Stimulated activated CD4-positive, alpha-beta T cell treated with anti-CD3 and anti-CD28 coated beads, Interleukin-15, amount 100 ng/mL, for 48 hours (primary cell): Measurements from ENCODE around the gene HS1BP3.

Source experiments
- DNase-seq, 2 donors: peaks; one replicate each; pipeline ENCODE4 v3.0.0-alpha.2; 2020; ENCODE audit warnings: low read depth in 2 of 2

The HS1BP3 gene

GRCh38 chr2:20663196-20664070, 12.5 kb upstream of the HS1BP3 start:
- DNase-seq = no peak

GRCh38 chr2:20662308-20662937, 11.5 kb upstream of the HS1BP3 start:
- DNase-seq = no peak

DNA sequence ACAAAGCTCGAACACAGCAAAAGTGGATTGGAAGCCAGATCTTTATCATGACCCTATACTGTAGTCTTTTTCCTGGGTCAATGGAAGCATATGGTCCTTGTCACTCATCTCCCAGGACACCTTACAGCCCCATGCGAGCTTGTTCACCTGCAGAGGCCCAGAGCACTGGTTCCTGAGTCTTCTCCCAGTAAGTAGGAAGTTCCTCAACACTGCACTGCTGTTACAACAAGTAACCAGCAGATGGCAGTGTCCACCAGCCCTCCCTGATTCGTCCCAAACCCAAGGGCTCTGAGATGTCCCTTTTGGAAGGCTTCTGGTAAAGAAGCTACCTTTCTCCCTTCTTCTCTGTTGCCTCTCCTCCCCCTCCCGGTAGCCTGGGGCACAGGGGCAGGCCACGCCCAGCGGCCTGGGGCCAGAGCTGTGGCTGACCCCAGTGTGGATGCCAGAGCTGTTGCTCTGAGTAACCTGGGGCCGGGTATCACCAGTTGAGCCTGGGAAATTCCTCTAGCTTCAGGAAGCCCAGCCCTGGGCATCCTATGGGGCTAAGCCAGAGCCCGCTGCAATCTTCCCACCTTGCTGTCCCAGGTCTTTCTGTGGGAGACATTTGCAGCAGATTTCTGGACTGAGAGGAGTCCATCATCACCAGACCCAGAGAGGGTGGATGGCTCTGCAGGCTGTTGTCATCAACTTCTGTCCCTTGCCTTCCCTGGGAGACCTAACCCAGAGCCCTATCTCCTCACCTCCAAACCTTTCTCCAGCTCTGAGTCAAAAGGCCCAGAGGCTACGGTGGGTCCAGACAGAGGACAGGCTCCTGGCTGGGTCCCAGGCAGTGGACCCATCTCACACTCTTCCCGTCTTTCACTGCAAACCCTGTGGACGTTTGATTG, 10.8 kb upstream of the HS1BP3 start:
- peak in 1 of 2 donors; percentile 55 for DNase-seq

DNA sequence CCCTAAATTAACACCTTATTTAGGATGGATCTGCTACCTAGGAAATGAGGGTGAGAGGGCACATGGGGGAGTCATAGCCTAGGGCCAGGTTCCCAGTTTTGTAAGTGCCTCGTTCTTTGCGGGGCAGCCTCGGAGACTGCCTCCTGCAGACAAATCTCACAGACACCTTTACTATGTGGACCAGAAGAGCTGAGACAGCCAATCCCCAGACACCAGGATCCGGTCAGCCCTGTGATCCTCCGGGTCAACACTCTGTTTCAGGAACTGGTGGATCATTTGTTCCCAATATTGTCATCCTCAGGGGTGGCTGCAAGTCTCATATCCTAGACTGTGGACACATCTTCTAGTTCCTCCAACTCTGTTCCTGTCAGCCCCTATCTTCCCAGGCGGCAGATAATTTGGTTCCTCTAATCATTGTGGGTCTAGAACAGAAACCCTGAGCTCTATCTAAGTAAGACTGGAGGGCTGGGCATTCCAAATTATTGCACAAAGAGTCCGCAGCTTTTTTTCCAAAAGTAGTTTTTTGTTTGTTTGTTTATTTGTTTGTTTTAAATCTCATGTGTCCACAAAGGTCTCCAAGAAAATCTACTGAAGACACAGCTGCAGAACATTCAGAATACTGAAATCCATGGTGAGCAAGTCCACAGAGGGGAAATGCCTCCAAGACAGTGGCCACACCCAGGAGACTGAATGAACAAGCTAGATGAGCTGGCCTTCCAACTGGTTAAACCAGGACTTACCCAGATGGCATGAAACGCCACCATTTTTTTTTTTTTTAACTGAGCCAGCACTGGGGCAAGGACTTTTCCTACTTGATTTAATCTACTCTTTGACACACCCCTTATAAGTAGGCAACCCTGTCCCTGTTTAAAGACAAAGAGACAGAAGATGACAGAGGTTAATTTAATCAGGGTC, 9.9 kb upstream of the HS1BP3 start:
- no peak for DNase-seq

GRCh38 chr2:20657522-20658235, 6.8 kb upstream of the HS1BP3 start:
- no peak for DNase-seq

- DNase-seq = no peak
These were observed 5.7 kb upstream of the HS1BP3 start for GRCh38 chr2:20656561-20656960.

- no peak for DNase-seq
These were observed 3.6 kb upstream of the HS1BP3 start for GRCh38 chr2:20654535-20654813.

DNA sequence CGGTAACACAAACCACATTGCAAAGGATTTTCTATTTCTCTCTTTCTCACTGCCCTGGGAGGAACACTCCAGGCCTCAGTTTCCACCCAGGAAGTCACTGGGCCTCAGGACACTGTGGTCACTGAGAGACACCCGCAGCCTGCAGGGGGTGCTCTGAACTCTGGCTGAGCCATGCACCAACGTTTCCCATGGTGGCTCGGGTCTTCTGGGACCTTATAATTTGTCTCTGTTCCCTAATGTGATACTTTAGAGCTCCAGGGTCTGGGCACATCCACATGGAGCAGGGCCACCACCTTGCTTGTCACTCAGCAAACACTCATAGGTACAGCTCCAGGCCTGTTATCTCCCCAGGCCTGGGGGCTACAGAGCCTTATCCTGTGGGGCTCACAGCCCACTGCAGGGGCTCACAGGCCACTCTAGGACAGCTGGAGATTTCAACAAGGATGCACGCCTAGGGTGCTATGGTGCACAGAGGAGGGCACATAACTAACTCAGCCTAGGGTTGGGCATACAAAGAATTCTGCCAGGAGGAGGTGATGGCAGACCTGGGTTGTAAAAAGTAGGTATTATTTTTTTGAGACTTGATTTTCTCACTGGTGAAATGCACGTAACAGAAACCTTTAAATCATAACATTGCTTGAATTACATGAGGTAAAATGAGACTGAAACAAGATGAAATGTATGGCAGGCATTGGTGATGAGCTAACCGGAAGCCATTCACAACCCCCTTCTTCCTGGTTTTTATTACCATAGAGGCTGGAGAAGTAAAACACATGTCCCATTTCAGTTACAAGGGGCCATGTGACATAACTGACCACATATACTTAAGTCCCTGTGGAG, 3.0 kb upstream of the HS1BP3 start:
- no peak for DNase-seq

- DNase-seq = no peak
These were observed 2.0 kb upstream of the HS1BP3 start for GRCh38 chr2:20652673-20653575.

DNA sequence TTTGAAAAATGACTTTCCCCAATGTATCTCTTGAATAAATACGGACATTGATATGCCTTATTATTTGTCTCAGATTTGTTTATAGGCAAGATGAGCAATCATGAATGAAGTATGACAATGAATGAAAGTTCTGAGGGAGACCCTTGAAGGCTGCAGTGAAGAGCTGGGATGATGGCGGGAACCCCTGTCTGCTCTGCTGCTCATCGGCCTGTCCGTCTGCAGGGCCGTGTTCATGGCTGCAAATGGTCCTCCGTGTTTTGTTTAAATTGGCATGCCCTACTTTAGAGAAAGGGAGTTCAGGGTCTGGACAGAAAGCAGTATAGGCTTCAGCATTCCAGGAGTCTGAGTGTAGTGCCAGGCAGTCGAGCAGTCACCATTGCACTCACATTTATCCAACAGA, 1.2 kb upstream of the HS1BP3 start:
- no peak for DNase-seq

- DNase-seq = no peak
These were observed 817 bp upstream of the HS1BP3 start for GRCh38 chr2:20651731-20652099.

DNA sequence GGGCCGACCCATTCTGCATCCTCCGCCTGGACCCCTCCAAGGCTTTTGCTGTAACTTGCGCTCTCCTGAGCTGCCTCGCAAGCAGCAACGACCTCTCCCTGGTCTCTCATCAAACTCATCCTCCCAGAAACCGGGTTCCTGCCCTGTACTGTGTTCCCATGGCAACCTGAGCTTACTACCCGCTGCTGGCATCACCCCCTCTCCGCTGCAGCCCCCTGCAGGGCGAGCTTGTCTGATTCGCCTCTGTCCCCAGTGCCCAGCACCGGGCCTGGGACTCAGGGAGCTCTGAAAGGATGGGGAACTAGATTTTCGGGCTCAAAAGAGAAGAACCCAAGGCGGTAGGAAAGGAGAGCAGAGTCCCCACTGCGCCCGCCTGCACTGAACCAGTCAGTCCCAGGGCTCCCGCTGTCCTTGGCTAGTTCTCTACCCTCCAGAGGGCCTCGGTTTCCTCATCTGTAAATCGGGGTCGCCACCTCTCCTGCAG, 463 bp downstream of the HS1BP3 start:
- DNase-seq = no peak

GRCh38 chr2:20649976-20650375, 922 bp downstream of the HS1BP3 start:
- no peak for DNase-seq

DNA sequence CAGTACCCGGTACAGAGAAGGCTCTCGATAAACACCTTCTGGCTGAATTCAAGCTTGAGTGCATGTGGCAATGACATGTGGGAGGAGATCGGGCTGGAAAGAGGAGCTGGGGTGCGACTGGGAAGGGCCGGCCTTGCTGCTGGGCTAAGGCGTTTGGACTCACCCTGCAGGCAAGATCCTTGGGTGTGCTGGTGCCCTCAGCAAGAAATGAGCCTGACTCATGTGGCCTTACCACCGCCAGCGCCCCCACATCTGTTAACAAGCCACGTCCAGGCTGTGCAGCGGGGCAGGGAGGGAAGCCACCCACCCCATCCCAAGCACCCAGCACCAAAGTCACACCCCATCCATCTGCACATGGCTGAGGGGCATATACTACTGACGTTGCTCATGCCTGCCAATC, 1.3 kb downstream of the HS1BP3 start:
- DNase-seq = no peak

DNA sequence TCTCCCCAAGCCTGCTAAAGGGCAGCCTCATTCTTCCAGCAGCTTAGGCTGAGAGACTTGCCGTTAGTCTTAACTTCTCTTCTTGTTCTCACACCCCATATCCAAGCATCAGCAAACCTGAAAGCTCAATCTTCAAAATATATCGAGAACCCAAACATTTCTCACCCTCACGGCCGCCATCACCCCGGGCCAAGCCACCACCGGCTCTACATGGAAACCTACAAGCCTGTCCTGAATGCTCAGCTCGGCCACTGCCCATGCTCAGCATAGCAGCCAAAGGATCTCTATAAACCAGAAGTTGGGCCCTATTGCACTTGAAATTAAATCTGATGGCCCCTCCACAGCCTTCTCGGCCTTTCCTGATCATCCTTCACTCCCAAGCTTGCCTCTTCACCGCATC, 2.1 kb downstream of the HS1BP3 start:
- no peak for DNase-seq

DNA sequence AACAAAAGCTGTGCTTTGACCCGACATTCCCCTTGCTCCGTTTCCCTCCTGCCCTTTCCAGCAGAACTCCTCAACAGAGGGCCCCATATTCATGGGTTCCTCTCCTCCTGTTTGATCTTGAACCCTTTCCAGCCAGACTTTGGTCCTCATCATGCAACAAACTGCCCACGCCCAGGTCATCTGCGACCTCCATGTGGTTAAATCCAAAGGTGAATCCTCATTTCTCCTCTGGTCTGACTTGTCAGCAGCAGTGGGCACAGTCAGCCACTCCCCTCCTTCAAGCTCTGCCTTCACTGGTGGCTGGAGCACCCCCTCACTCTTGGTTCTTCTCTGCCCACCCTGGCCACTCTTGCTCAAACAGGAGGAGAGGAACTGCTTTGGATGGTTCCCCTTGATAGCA, 2.7 kb downstream of the HS1BP3 start:
- no peak for DNase-seq

DNA sequence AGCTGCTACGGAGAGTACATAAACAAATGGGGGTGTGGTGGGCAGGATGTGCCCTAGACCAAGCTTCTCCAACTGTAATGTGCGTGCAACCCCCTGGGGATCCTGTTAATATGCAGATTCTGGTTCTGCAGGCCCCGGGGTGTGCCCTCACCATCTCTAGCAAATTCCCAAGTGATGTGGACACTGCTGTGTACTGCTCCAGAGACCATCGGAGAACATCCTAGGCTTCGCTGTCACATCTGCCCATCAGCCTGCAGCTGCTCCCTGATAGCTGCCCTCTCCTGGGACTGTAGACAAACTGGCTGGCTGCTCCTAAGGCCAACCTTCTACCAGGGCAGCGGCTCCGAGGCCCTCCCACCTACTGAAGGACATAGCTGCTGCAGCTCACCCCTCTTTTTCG, 3.2 kb downstream of the HS1BP3 start:
- DNase-seq = no peak

DNA sequence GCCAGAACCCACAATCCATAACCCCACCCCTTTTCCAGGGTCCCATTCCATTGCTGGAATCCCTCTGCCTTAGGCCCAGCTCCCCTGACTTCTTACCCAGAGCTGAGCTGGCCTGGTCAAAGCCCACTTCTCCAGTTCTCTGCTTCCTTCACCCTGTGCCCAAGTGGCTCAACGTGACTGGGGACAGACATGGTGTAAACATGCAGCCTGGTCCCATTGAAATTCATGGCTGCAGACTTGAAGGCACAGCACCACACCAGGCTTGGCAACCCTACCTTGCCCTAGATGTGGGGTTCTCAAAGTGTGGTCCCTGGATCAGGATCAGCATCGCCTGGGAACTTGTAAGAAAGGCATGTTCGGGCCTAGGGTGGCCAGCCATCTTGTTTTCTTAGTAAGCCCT, 3.7 kb downstream of the HS1BP3 start:
- DNase-seq = no peak

DNA sequence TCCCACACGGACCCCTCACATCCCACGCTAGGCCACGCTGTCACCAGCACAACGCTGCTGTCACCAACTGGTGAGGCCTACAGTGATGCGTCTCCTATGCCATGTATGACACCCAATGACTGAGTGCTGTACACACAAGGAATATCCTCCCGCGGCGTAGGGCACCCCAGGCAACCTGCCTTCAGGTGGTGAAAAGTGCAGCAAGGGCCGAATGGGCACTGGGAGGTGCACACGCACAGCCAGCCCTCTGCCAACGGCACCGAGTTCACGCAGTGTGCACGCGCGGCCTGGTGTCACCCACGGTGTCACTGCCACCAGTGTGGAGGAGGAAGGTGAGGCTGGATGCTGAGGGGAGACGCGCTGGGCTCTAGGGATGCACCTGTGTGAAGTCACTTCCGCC, 4.5 kb downstream of the HS1BP3 start:
- no peak for DNase-seq
